GM19025 (cell line): Measurements from ENCODE around the gene EGR4.

Source experiments
- ATAC-seq: cut with Tn5 transposase; IDR thresholded peaks from one replicate; pipeline ENCODE4 v1.9.1; 2021; ENCODE audit warnings: mild to moderate bottlenecking, low read depth, moderate library complexity; ENCODE audit not compliant: unreplicated experiment

The EGR4 gene

DNA sequence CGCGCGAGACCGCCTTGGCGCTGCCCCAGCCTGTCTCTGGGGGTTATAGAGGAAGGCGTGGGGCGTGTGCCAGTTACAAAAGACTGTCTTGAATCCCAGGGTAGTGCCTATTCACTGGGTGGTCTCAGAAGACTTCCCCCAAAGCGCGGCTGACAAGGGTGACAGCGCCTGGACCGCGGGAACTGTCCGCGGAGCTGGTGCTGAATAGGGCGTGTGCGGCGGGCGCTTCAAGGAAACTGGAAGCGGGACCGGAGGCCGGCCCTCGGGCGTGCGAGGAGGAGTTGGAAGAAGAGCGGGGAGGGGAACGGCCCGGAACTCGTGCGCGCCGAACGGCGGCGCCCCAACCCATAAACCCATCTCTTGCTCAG lies 2.3 kb downstream of the EGR4 start:
- no peak for ATAC-seq

DNA sequence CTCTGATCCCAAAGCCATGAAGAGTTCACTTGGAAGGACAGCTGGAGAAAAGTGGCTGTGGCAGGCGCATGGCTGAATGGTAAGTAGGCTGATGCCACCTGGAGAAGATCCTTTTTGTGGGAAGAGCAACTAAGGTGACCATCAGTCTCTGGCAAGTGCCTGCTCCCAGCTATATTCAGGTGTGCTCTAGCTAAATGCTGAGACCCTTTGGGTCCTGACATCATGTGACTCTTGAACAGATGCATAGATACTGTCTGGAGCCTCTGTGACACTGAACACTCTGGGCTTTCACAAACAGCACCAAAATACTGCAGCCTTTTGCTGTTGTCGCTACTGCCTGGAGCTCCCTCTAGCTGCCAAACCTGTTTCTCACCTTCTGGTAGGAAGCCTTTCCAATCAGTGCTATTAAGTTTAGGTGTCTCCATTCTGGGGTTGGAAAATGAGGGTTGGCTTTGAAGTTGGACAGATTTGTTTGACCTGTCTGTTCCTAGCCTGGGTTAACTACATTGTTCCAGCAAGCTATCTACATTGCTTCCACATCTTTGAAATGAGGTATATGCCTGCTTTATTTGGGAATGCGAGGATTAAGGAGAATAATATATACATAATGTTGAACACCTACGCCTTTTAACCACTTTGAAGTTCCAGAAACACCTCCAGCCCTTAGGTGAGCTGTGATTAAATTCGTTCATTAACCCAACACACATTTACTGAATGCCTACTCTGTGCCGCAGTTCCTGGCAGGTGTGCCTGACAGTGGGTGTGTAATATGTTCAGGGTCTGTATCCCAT lies 3.1 kb downstream of the EGR4 start:
- ATAC-seq, result no peak

DNA sequence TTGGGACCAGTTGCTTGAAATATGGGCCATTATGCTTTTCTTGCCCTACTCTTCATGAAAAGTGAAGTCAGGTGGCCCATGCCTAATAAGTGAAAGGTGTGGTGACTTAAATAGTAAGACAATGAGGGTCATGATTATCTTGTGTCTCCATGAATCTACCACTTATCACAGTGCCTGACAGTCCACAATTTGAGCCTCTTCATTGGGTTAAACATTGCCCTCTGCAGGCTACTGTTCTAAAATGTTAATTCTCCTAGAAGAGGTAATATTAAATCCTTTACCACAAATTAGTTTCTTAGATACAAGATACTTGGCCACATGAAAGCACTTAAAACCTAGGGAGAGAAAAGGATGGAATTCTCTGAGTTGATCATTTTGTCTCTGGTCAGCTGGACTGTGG lies 4.0 kb downstream of the EGR4 start:
- no peak for ATAC-seq

DNA sequence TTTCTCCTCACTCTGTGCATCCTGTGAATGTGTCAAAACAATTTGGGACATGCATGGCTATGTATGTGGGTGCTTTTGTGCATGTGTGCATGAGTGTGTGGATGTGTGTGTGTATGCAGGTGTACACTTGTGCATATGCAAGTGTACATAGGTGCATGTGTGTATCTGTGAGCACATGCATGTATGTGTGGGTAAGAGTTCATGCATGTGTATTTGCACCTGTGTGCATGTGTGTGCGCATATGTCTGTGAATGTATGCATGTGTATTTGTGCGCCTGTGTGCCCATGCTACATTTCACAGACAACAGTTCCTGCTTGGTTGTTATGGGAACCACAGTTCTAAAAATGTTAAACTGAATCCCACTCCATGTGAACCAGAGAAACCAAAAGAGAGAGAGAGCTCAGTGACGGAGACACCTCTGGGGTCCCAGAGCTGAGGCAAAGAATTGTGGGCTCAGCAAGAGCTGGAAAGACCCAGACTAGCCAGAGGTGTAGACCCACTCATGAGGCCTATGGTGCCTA lies 7.2 kb downstream of the EGR4 start:
- ATAC-seq, result no peak

DNA sequence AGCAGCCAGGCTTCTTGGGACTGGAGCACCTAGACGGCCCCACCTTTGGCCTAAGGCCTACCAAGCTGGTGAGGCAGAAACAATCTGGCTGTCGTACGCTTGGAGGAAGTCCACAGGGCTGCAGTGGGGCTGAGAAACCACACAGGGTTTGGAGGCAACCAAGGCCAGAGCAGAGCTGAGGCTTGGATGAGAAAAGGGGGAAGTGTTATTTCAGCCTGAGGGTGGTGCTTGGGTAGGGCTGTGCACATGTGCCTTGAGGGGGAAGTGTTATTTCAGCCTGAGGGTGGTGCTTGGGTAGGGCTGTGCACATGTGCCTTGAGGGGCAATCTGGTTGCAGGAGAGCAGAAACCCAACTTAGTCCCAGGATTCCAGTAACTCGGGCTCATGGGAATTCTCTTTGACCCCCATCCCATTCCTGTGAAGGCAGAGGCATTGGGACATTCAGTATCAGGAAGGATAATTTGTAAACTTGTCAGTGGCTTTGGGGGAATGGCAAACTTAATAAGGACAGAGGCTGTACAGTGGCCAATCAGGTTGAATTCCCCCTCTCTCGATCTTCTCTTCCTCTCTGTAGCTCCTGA lies 8.1 kb downstream of the EGR4 start:
- peak; percentile 30 for ATAC-seq

DNA sequence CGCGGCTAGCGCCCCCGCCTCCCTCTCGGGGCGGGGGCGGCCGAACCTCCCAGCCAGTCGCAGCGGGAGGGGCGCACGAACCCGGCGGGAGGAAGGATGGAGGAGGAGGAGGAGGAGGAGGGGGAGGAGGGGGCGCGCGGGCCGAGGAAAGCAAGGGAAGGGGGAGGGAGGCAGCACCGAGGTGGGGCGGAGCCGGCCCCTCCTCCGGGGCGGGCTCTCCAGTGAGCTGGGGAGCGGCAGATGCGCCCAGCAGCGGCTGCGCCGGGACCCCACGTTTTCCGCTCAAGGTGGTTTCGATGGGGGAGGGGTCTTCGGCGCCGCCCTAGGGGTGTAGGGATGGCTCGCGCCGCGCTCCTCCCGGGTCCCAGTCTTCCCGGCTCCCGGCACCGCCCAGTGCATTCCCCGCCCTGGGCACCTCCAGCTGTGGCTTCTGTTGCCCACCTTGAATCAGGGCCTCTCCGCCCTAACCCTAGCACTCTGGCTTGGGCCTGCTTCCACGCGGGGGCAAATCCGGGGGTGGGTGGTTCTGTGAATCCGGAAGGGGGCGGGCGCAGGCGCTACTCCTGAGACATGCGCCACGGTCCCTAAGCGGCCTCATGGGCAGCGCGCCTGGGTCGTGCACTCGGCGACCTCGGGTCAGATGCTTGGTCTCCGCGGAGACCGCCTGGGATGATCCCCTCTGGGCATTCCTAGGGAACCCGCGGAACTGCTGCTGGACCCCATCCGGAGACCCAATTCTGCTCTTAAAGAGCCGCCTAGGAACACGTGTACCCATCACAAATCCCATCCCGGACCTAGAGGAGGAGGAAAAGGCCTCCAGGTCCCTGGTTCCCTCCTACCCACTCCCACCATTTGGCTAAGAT lies 8.8 kb downstream of the EGR4 start, which contains the start of gene FBXO41:
TSS of gene FBXO41 (minus strand) at position 183 of the 863 bp plus-strand sequence. CDS start 14,848 bp downstream, outside the sequence.
- ATAC-seq, result peak; percentile 68

DNA sequence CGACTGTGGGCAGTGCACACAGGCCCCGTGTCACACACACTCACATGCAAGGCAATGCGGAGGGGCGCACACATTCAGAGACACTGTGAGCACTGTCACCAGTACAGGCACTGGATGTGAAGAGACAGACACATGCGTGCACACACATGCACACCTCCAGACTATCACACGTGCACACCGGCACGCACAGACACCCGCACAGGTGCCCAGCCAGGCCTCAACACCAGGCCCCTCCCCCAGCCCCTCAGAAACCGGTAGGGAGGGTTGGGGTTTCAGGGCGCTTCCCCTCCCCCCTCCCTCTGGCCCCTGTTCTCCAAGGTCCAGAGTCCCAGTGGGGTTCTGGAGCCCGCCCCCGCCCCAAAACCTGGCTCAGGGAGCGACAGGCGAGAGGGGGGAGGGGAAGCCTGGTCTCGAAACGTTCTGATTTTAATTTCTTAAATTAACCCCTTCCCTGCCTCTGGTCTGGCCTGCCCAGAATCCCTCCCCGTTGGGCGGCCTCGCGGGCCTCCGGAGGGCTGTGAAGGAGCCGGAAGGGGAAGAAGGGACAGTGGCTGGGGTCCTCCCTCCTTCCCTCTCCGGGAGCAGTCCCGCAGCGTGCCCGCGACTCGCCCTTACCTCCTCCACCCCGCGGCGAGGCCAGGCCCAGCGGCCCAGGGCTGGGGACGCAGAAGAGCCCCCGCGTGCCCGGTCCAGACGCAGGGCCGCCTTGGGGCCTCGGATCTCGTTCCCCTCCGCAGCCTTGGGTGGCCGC lies 9.6 kb downstream of the EGR4 start:
- ATAC-seq, result peak; percentile 10

DNA sequence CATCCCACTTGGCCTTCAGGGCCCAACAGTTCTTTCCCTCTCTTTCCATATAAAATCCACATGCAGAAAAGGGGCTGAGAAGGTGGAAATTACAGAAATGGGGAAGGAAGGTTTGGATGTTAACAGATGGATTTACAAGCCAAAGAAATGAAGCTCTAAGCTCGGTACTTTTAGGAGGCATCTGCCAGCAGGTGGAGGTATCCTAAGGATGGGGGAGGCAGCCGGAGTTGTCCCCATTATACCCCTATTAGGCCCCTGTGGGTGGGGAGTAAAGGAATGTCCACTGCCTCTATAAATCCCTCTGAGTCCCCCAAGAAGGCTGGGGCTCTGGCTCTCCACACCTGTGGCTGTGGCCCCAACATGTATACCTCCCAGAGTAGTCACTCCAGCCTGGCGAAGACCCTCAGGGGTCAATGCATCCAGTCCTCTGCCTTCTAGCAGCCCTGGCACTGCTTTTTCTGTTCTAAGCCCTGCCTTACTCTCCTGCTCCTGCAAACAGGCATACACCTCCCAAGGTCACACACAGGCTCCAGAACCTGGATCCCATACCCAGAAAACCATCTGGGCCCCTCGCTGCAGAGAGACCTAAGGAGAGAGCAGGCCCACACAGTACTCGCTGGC lies 10.3 kb downstream of the EGR4 start:
- ATAC-seq, result no peak

DNA sequence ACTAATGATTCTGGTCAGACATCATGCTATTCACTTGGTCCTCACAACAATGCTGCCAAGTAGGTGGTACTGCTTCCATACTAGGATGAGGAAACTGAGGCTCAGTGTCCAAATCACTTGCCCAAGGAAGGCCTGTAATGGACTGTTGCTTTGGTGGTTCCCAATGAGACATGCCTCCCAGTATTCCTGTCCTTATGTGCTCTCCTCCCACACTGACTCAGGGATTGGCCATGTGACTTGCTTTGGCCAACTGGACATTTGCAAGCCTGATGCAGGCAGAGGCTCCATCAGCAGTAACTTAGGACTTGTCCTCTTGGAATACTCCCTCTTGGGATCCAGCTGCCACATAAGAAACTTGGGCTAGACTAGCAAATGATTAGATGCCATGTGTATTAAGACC lies 12.1 kb downstream of the EGR4 start:
- no peak for ATAC-seq

DNA sequence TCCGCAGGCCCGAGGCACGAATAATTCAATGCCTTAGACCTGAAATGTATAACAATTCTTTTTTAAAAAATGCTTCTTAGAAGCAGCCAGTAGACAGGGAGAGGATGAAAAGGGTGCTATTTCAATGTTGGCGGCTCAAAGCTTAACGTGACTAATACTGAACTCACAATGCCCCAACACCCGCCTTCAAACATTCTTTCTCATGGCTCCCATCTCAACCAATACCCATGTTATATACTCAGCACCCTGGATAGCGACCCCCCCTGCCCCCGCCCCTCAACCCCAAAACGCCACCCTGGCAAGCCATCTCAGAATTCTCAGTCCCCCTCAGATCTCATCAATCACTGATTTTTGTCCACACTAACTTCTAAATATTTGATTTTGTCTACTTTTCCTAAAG lies 13.5 kb downstream of the EGR4 start:
- no peak for ATAC-seq

DNA sequence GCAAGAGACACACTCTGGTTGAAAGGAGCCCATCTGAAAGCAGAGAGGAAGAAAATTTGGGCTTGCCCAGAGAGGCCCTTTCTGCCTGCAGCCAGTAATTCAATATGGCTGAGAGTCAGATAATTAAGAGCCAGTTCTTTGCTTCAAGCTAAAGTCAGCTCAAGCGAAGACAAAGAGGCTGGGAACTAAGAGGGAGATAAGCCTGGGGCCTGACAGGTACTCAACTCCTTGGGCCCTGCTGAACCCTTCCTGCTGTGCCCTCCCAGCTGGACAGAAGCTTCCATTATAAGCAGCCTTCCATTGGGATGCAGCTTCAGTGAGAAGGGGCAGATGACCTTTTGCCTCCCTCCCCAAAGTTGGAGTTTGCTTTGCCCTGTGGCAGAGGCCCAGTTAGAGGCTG lies 21.1 kb downstream of the EGR4 start:
- no peak for ATAC-seq

DNA sequence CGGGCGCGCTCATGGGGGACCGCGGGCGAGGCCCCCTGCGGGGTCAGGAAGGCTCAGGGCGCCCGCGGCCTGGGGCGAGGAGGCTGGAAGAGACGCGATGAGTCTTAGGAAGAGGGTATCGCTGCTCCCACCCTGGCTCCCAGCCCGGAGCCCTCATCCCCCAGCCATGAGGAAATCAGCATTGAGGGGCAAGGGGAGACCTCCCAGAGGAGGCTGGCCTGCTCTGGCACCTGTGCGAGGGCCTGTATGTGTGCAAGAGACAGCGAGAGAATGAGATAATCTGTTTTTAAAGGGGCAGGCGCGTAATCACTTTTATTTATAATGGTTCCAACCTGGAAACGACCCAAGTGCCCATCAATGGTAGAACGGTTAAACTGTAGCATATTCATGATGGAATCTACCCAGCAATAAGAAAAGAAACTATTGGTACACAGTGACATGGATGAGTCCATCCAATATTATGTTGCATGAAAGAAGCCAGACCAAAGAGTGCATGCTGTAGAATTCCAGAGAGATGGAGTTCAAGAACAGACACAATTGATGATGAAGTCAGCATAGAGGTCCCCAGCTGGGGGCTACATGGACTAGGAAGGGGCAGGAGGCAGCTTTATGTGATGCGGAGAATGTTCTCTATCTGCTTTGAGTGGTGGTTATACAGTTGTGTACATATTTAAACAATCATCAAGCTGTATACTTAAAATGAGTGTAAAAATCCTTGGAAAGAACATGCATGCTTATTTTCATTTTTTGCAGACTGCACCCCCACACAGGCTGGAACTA lies 23.5 kb downstream of the EGR4 start:
- ATAC-seq, result no peak

DNA sequence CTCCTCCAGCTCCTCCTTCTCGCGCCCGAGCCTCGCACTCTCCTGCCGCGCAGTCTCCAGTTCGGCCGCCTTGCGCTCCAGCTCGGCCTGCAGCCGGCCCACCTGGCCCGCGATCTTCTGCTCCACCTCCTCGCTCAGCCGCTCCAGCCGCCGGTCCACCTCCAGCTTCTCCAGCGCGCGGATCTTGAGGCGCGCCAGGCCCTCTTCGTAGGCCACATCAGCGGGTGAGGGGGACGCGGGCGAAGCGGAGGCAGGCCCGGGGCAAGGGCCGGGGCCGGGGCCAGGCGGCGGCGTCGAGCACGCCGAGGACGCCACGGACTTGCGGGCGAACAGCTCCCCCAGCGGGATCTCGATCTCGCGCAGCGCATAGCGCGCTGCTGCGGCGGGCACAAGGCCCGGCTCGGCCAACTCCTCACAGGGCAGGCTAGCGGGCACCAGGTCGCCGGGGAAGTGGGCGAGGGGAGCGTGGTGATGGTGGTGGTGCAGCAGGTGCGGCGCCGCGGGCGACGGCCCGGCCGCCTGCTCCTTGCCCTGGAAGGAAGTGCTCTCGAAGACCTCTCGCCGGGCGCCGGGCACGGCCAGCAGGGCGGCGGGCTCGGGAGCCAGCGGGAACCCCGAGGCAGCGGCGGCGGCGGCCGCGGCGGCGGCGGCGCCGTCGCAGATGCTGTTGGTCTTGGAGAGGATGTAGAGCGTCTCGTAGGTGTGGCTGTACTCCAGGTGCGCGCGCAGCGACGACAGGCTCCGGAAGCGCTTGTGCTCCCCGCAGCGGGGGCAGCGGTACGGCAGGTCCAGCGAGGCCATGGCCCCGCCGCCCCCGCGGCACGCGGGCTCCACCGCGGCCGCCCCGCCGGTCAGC lies 24.3 kb downstream of the EGR4 start:
- ATAC-seq, result peak; percentile 93

DNA sequence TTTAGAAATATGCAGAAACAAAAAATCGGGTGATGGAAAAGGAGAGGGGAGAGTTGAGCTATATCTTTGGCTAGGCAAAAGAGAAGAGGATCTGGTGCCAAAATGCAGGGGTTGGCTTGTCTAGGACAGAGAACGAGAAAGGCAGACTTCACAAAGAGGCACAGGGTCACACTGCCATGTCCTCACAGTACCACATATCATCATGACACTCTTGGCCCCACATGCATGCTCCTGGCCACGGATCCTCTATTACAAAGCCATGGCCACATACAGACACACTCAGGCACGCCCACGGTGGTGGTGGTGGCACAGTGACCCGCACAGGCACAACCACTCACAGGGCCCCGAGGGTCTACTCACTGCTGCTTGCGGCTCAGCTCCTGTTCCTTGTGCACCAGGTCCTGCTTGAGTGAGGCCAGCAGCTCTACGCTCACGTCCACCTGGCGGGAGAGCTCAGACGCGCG lies 24.9 kb downstream of the EGR4 start:
- ATAC-seq, result no peak

DNA sequence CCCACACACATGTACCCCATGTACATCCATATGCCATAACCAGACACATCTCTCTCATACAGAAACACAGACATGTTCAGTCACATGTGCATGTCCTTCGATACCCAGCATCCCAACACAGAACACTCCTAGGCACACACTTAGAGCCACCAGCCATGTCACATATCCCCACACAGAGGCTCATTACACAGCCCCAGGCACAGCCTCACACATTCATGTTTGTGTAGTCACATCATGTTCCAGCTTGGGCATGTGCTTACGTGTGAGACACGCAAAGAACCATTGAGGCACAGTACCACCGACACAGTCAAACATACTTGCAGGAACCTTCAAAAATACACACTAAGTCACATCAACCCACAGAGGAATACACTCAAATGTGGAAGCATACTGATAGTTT lies 26.3 kb downstream of the EGR4 start:
- ATAC-seq, result no peak

DNA sequence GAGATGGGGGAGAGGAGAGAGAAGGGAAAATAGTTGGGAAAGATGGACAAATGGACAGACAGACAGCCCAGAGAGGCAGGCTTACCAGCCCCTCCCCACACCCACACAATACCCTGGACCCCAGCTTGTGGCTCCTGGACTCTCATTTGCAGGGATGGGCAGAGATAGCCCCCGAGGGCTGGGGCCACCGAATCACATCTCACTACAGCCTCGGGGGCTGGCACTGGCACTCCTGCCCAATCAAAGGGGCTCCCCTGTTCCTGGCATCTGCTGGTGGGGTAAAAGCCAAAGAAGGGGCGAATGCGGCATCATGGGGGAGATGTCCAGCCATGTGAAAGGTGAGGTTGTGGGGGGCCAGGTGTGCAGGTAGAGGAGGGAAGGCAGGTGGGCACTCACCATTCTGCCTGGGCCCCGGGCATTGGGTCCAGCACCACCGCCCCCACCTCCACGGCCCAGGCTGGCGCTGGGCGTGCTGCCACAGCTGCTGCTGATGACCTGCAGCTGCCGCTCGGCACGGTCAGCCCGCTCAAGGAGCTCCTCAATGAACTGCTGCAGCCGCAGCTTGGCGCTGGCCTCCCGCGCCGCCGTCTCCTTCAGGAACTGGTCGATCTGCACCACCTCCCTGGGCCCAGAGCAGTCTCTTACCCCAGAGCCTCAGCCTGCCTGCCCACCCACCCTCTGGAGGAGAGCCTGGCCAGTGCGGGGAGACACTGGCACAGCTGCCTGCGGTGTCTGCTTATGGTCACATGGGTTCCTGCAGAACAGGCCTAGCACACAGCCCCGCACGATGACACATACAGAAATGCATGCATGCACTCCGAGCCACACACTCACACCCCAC lies 27.1 kb downstream of the EGR4 start:
- ATAC-seq, result no peak

DNA sequence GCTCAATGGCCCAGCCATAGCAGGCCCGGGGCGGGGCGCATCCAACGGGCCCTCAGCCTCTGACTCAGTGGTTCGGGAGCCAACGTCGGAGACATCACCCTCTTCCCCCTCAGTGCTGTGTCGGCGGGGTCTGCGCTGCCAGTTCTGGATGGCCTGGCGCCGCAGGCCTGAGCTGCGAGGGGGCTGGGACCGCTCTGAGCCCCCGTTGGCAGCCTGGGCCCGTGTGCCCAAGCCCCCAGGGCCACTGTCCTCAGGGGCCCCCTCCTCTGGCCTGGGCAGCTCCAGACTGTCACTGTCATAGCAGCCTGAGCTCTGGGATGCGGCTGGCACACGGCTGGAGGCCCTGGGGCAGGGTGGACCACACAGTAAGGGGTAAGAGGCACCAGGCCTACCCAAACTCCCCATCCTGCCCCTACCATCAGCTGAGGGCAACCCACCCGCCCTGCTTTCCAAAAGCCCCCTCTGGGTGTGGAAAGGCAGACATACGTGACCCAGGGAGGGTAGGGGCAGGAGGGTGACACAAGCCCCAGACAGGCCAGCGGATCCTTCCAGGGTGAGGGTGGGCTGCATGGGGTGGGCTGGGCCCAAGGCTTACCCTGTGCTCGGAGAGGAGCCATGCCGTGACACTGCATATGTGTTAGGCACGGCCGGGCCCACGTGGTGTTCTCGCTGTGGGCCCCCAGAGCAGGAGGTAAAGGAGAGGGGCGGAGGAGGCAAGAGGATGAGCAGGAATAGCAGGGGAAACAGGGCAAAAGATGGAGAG lies 27.9 kb downstream of the EGR4 start:
- ATAC-seq, result no peak
